ENCODE results near the gene TRIM40. TPM values are rescaled to one million over a fixed set of nuclear protein-coding genes. Genes with fewer than 3 reads are reported as not detected.

TRIM40 gene
- total RNA-seq, 6 experiments from 2014 or later, result 0.18 to 5.2 TPM; not detected in 4

GRCh38 chr6:30102970-30103871 lies 32.7 kb upstream of the TRIM40 start:
- ATAC-seq (peak; percentile 76 to 87 (median 84)), DNase-seq (peak; percentile 80 to 88 (median 84))
- Histone ChIP-seq H3K4me1 (peaks cover 0 to 25% (median 2%) of the 10 kb centered on the region in 4 donors), H3K36me3 (no peaks in the 10 kb centered on the region), H3K27ac (peak overlapping the region; percentile 18 to 55 (median 27)), H3K9me3 (no peaks in the 10 kb centered on the region), H3K27me3 (peaks cover 0 to 3% of the 10 kb centered on the region in 2 donors), H3K4me3 (peak overlapping the region; percentile 22 to 47 (median 34))
- WGBS (ENCODE audit: insufficient coverage, low coverage, low lambda C conversion rate, missing lambda C conversion rate), result 3% methylated on average over 35 of the region's 36 CpGs
- intact Hi-C loops (cut with DNase I), result loop anchor here in 1 of 2 donors (10.0 kb wide), 1 partner anchor 62 kb away; the partner anchor contains the start of genes TRIM10 and TRIM15
- TF ChIP-seq POLR2A (IDR thresholded peaks at IDR 0.05) (no peak), CTCF (IDR thresholded peaks at IDR 0.05) (peak; percentile 82 to 93 (median 89))

- 44% methylated on average over 3 of the region's 3 CpGs for WGBS (ENCODE audit: insufficient coverage, low coverage, low lambda C conversion rate, missing lambda C conversion rate)
- Histone ChIP-seq H3K4me1 (peaks cover 0 to 25% (median 2%) of the 10 kb centered on the region in 4 donors), H3K4me3 (peak overlapping the region in 2 of 3 donors; percentile 20 to 47), H3K27ac (peak overlapping the region in 1 of 3 donors; percentile 18), H3K9me3 (no peaks in the 10 kb centered on the region), H3K27me3 (peaks cover 0 to 3% of the 10 kb centered on the region in 2 donors), H3K36me3 (no peaks in the 10 kb centered on the region)
- no peak for ATAC-seq
- TF ChIP-seq CTCF (IDR thresholded peaks at IDR 0.05), result no peak
- no peak for TF ChIP-seq POLR2A (IDR thresholded peaks at IDR 0.05)
- intact Hi-C loops (cut with DNase I), result loop anchor here in 1 of 2 donors (10.0 kb wide), 1 partner anchor 61 kb away; the partner anchor contains the start of genes TRIM10 and TRIM15
- DNase-seq, result no peak
Measured at GRCh38 chr6:30103872-30104179, 32.1 kb upstream of the TRIM40 start.

- ATAC-seq, result no peak
- intact Hi-C loops (cut with DNase I), result loop anchor here in 1 of 2 donors (10.0 kb wide), 1 partner anchor 60 kb away; the partner anchor contains the start of genes TRIM10 and TRIM15
- Histone ChIP-seq H3K27me3 (peaks cover 0 to 3% of the 10 kb centered on the region in 2 donors), H3K9me3 (no peaks in the 10 kb centered on the region), H3K27ac (no peak overlapping the region), H3K4me1 (peaks cover 0 to 25% (median 2%) of the 10 kb centered on the region in 4 donors), H3K36me3 (no peaks in the 10 kb centered on the region), H3K4me3 (no peak overlapping the region)
- WGBS (ENCODE audit: insufficient coverage, low coverage, low lambda C conversion rate, missing lambda C conversion rate), result 71% methylated on average over 2 of the region's 2 CpGs
- DNase-seq, result no peak
- no peak for TF ChIP-seq CTCF (IDR thresholded peaks at IDR 0.05)
- TF ChIP-seq POLR2A (IDR thresholded peaks at IDR 0.05), result no peak
Measured at GRCh38 chr6:30104661-30105060, 31.3 kb upstream of the TRIM40 start.

GRCh38 chr6:30111266-30111856 lies 24.6 kb upstream of the TRIM40 start:
- Histone ChIP-seq H3K9me3 (no peaks in the 10 kb centered on the region), H3K4me1 (peaks cover 0 to 10% (median 0%) of the 10 kb centered on the region in 4 donors), H3K4me3 (no peak overlapping the region), H3K36me3 (no peaks in the 10 kb centered on the region), H3K27me3 (no peaks in the 10 kb centered on the region), H3K27ac (no peak overlapping the region)
- 65% methylated on average over 7 of the region's 27 CpGs for WGBS (ENCODE audit: insufficient coverage, low coverage, low lambda C conversion rate, missing lambda C conversion rate)
- intact Hi-C loops (cut with DNase I), result no loop called here
- ATAC-seq (no peak), DNase-seq (no peak)
- TF ChIP-seq CTCF (IDR thresholded peaks at IDR 0.05) (no peak), POLR2A (IDR thresholded peaks at IDR 0.05) (no peak)
